ENCODE results near the gene MAGOH. TPM values are rescaled to one million over a fixed set of nuclear protein-coding genes. Genes with fewer than 3 reads are reported as not detected.

Gene MAGOH
- polyA plus RNA-seq, 1 of the 3 experiments (the other 2 are of a cell fraction), result 26.5 TPM

DNA sequence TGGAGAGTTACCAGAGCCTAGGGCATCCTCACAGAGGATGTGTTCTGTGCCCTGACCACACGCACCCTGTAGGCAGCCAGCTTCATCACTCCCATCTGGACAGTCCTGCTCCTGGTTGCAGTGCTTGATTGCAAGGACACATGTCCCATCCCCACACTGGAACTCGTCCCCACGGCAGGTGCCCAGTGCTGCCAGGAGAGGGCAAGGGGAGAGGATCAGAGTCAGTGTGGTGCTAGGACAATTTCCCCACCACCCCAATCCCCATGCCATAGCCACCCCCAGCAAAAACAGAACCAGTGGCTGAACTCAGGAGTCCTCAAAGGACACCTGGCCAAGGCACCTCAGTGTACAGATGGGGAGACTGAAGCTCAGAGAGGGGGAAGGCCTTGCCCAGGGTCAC lies 37.2 kb upstream of the MAGOH start:
- H3F3A ChIP-seq (replicated peaks; ENCODE audit: insufficient read depth), result no peaks in the 10 kb centered on the region
- H3K27ac ChIP-seq (ENCODE audit: low read depth in 2 of 2, low read length in 1 of 2), result no peak overlapping the region
- H3K9me2 ChIP-seq, result no peaks in the 10 kb centered on the region
- H3K4me3 ChIP-seq (ENCODE audit: low read depth in 2 of 2, low read length in 1 of 2), result no peak overlapping the region
- H3K79me2 ChIP-seq (ENCODE audit: insufficient read depth), result no peaks in the 10 kb centered on the region
- no peaks in the 10 kb centered on the region for H3K9me3 ChIP-seq
- H3K4me2 ChIP-seq, result no peak overlapping the region
- H3K27me3 ChIP-seq (ENCODE audit: insufficient read depth), result no peaks in the 10 kb centered on the region
- no peak for TF ChIP-seq CHD2 (IDR thresholded peaks at IDR 0.05; ENCODE audit: low read length, partially characterized antibody)
- no peak for TF ChIP-seq SIN3A (IDR thresholded peaks at IDR 0.05; ENCODE audit: borderline replicate concordance, low read depth, low read length)
- TF ChIP-seq IRF3 (IDR thresholded peaks at IDR 0.05; ENCODE audit: low read depth, low read length), result no peak
- TF ChIP-seq, protein P1, sequence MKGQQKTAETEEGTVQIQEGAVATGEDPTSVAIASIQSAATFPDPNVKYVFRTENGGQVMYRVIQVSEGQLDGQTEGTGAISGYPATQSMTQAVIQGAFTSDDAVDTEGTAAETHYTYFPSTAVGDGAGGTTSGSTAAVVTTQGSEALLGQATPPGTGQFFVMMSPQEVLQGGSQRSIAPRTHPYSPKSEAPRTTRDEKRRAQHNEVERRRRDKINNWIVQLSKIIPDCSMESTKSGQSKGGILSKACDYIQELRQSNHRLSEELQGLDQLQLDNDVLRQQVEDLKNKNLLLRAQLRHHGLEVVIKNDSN (IDR thresholded peaks at IDR 0.05; ENCODE audit: borderline replicate concordance, low read depth), result no peak
- no peak for TF ChIP-seq MEF2A (IDR thresholded peaks at IDR 0.05; ENCODE audit: borderline replicate concordance, low read depth)
- no peak for TF ChIP-seq GATA2 (CRISPR knock-in tag; IDR thresholded peaks at IDR 0.05)
- TF ChIP-seq JUND (IDR thresholded peaks at IDR 0.05), result no peak
- TF ChIP-seq TAF1 (IDR thresholded peaks at IDR 0.05; ENCODE audit: borderline replicate concordance, low read depth, low read length), result no peak
- TF ChIP-seq USF2 (IDR thresholded peaks at IDR 0.05; ENCODE audit: borderline replicate concordance, low read depth, low read length), result no peak
- TF ChIP-seq TEAD4 (IDR thresholded peaks at IDR 0.05; ENCODE audit: borderline replicate concordance, insufficient read depth), result no peak
- no peak for TF ChIP-seq POLR2AphosphoS5 (IDR thresholded peaks at IDR 0.05; ENCODE audit: low read depth, low read length)
- WGBS (ENCODE audit: low lambda C conversion rate), result 100% methylated on average over 2 of the region's 3 CpGs
- H3K9ac ChIP-seq, result no peak overlapping the region
- peaks cover 0 to 5% of the 10 kb centered on the region in 2 experiments for H3K36me3 ChIP-seq (replicated peaks in 1 of 2; ENCODE audit: control insufficient read depth in 1 of 2, insufficient read depth in 2 of 2, low read length in 1 of 2)
- H3K4me1 ChIP-seq (ENCODE audit: control insufficient read depth in 1 of 2, insufficient read depth in 2 of 2, low read depth in 1 of 2, low read length in 1 of 2), result peaks cover 0 to 1% of the 10 kb centered on the region in 2 experiments; a peak in 1 of 4 replicates
- H4K20me1 ChIP-seq (ENCODE audit: insufficient read depth), result no peaks in the 10 kb centered on the region
- DNase-seq, result no peak
- CTCF ChIA-PET, result interaction anchor here (1.0 to 13.5 kb wide), 7 partner anchors 10 to 169 kb away, joined by 3 to 410 read pairs (median 3); no protein-coding TSS in a partner anchor
- H2AFZ ChIP-seq (ENCODE audit: low read depth), result no peak overlapping the region
- POLR2A ChIA-PET, result no interaction called here

GRCh38 chr1:53274541-53275185 lies 36.3 kb upstream of the MAGOH start:
- no peak overlapping the region for H3K4me2 ChIP-seq

More at GRCh38 chr1:53274541-53275185, 36.3 kb upstream of the MAGOH start:
- H3K79me2 ChIP-seq (ENCODE audit: insufficient read depth), result no peaks in the 10 kb centered on the region
- no peak for DNase-seq
- H3K27me3 ChIP-seq (ENCODE audit: insufficient read depth), result no peaks in the 10 kb centered on the region
- H3F3A ChIP-seq (replicated peaks; ENCODE audit: insufficient read depth), result no peaks in the 10 kb centered on the region
- H3K9me3 ChIP-seq, result no peaks in the 10 kb centered on the region
- H3K36me3 ChIP-seq (replicated peaks in 1 of 2; ENCODE audit: control insufficient read depth in 1 of 2, insufficient read depth in 2 of 2, low read length in 1 of 2), result peaks cover 0 to 6% of the 10 kb centered on the region in 2 experiments
- H3K9ac ChIP-seq, result no peak overlapping the region
- no peak overlapping the region for H2AFZ ChIP-seq (ENCODE audit: low read depth)
- no peaks in the 10 kb centered on the region for H3K4me1 ChIP-seq (ENCODE audit: control insufficient read depth in 1 of 2, insufficient read depth in 2 of 2, low read depth in 1 of 2, low read length in 1 of 2)
- ChIA-PET CTCF (interaction anchor here (0.9 to 13.5 kb wide), 5 partner anchors 9 to 170 kb away, joined by 3 to 410 read pairs (median 3); no protein-coding TSS in a partner anchor), POLR2A (no interaction called here)
- H3K27ac ChIP-seq (ENCODE audit: low read depth in 2 of 2, low read length in 1 of 2), result no peak overlapping the region
- no peak overlapping the region for H3K4me3 ChIP-seq (ENCODE audit: low read depth in 2 of 2, low read length in 1 of 2)
- H4K20me1 ChIP-seq (ENCODE audit: insufficient read depth), result no peaks in the 10 kb centered on the region
- no peak for TF ChIP-seq GATA2 (CRISPR knock-in tag; IDR thresholded peaks at IDR 0.05)
- no peak for TF ChIP-seq NFIC (IDR thresholded peaks at IDR 0.05; ENCODE audit: borderline replicate concordance)
- TF ChIP-seq, protein P2, sequence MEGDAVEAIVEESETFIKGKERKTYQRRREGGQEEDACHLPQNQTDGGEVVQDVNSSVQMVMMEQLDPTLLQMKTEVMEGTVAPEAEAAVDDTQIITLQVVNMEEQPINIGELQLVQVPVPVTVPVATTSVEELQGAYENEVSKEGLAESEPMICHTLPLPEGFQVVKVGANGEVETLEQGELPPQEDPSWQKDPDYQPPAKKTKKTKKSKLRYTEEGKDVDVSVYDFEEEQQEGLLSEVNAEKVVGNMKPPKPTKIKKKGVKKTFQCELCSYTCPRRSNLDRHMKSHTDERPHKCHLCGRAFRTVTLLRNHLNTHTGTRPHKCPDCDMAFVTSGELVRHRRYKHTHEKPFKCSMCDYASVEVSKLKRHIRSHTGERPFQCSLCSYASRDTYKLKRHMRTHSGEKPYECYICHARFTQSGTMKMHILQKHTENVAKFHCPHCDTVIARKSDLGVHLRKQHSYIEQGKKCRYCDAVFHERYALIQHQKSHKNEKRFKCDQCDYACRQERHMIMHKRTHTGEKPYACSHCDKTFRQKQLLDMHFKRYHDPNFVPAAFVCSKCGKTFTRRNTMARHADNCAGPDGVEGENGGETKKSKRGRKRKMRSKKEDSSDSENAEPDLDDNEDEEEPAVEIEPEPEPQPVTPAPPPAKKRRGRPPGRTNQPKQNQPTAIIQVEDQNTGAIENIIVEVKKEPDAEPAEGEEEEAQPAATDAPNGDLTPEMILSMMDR (IDR thresholded peaks at IDR 0.05), result no peak
- H3K9me2 ChIP-seq, result no peaks in the 10 kb centered on the region
- WGBS (ENCODE audit: low lambda C conversion rate), result 95% methylated on average over 12 of the region's 13 CpGs
